AG10803 (cell line): ENCODE results near the gene C19orf85.
"Not testable (repeated sequence)": the region's sequence is repeated elsewhere in the genome, so short reads cannot be mapped to it uniquely, and the experiment has no call there.

Experiments
- DNase-seq: peaks from one replicate; pipeline ENCODE4 v3.0.0; 2010; ENCODE audit warnings: low read depth
- H3K4me3 ChIP-seq: 2 replicates; pipeline ENCODE4 v1.5.1; 2011; ENCODE audit warnings: mild to moderate bottlenecking, low read length, control low read depth
- TF ChIP-seq, protein P1 (sequence below): conservative IDR thresholded peaks from 2 replicates; pipeline ENCODE4 v1.5.1; 2011; ENCODE audit warnings: mild to moderate bottlenecking, low read length, control low read depth, inconsistent platforms

C19orf85 gene

DNA sequence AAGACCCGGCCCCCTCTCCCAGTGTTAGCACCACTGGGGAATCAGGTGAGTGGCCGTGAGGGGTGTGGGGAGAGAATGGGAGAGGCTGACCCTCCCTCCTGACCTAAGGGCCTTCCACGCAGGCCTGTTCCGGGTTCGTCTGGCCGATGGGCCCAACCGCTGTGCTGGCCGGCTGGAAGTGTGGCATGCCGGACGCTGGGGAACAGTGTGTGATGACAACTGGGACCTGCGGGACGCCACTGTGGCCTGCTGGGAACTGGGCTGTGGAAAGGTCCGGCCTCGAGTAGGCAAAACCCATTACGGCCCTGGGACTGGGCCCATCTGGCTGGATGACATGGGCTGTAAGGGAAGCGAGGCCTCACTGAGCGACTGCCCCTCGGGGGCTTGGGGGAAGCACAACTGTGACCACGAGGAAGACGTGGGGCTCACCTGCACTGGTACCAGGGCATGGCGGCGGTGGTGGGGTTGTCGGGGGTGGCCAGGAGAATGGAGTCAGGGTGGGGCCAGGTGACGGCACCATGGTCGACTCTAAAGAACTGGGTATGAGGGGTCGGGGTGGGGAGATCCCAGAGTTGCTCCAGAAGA is 35.9 kb upstream of the C19orf85 start:
- no peak for DNase-seq
- H3K4me3 ChIP-seq = no peak overlapping the region
- TF ChIP-seq, protein P1, sequence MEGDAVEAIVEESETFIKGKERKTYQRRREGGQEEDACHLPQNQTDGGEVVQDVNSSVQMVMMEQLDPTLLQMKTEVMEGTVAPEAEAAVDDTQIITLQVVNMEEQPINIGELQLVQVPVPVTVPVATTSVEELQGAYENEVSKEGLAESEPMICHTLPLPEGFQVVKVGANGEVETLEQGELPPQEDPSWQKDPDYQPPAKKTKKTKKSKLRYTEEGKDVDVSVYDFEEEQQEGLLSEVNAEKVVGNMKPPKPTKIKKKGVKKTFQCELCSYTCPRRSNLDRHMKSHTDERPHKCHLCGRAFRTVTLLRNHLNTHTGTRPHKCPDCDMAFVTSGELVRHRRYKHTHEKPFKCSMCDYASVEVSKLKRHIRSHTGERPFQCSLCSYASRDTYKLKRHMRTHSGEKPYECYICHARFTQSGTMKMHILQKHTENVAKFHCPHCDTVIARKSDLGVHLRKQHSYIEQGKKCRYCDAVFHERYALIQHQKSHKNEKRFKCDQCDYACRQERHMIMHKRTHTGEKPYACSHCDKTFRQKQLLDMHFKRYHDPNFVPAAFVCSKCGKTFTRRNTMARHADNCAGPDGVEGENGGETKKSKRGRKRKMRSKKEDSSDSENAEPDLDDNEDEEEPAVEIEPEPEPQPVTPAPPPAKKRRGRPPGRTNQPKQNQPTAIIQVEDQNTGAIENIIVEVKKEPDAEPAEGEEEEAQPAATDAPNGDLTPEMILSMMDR = no peak

DNA sequence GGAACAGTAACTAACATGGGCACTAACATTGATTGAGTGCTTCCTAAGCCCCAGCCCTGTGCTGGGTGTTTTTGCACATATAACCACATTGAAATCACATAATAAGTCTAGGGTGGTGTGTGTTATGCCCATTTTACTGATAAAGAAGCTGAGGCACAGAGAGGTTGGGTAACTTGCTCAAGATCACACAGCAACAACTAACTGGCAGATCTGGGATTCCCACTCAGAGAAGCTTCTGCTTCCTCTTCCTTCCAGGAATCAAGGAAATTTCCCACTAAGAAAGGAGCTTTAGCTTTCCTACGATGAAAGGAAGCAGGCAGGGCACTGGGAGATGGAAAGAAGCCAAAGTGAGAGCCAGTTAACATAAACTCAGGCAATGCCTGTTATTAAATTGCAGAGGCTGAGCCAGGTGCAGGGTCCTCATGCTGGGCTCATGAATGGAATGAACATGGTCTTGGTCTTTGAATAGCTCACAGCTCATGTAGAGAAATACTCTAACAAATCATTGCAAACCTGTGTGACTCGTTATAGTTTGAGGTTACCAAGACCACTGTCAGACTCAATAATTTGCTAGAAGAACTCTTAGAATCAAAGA is 33.8 kb upstream of the C19orf85 start:
- DNase-seq = no peak
- no peak overlapping the region for H3K4me3 ChIP-seq
- TF ChIP-seq, protein P1 = no peak

DNA sequence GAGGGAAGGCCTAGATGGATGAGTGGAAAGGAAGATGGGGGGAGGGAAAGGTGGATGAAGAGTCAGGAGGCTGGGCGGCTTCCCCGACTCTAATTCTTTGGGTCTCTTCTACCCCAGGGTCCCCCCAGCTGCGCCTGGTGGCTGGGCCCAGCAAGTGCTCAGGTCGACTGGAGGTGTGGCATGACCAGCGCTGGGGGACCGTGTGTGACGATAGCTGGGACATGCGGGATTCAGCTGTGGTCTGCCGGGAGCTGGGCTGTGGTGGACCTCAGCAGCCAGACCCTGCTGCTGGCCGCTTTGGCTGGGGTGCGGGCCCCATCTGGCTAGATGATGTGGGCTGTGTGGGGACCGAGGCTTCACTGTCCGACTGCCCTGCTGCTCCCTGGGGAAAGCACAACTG is 33.2 kb upstream of the C19orf85 start:
- no peak overlapping the region for H3K4me3 ChIP-seq
- DNase-seq = no peak
- TF ChIP-seq, protein P1 = no peak

- H3K4me3 ChIP-seq, DNase-seq: not testable (repeated sequence)
These were observed 32.3 kb upstream of the C19orf85 start for GRCh38 chr19:55496820-55497219.

GRCh38 chr19:55495646-55496349 is 31.2 kb upstream of the C19orf85 start:
- TF ChIP-seq, protein P1 = no peak
- no peak for DNase-seq
- H3K4me3 ChIP-seq = no peak overlapping the region

DNA sequence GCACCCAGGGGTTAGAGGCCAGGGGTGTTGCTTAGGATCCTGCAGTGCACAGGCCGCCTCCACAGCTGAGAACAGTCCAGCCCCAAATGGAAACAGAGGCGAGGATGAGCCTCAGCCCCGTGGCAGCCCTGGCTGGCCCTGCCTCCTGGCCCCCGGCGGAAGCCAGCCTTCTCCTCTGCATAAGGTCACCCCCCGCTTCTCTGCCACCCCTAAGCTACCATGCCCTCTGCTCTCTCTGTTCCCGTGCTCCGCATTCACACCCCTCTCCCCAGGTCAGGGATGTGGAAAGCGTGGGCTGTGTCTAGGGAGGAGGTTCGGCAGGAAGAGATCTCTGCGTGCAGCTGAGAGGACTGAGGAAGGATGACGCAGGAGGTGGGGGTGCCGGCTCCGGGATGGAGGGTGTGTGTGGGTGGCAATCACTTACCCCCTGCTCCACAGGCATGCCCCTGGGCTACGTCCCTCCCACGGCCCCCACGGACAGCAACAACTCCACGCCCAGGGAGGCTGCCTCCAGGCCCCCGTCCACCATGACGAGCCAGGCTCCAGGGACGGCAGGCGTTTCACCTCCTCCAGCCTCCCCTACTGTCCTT is 29.7 kb upstream of the C19orf85 start:
- DNase-seq = peak; percentile 51
- TF ChIP-seq, protein P1 = no peak
- H3K4me3 ChIP-seq = peak overlapping the region; percentile 33

DNA sequence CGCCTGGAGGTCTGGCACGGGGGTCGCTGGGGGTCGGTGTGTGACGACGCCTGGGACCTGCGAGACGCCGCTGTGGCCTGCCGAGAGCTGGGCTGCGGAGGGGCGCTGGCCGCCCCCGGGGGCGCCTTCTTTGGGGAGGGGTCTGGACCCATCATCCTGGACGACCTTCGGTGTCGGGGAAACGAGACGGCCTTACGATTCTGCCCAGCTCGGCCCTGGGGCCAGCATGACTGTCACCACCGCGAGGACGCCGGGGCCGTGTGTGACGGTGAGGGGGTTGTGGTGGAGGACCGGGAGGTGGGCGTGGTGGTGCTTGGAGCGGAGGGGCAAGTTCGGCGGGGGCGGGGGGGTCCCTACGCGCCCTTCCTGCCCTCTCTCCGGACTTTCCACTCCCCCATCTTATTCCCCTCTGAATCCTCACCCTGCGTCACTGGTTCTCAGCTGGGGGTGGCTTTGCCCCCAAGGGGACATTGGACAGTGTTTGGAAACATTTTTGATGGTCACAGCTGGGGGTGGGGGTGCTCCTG is 29.2 kb upstream of the C19orf85 start:
- H3K4me3 ChIP-seq = peak overlapping the region; percentile 33; the same call in 1 of the 2 replicates
- DNase-seq = no peak
- TF ChIP-seq, protein P1 = no peak
